ENCODE results near the gene ALDOC.
"Not testable (repeated sequence)": the region's sequence is repeated elsewhere in the genome, so short reads cannot be mapped to it uniquely, and the experiment has no call there.

Gene ALDOC

GRCh38 chr17:28610376-28610775 lies 33.7 kb upstream of the ALDOC start:
- ChIA-PET CTCF (interaction anchor here (0.9 to 7.2 kb wide), 10 partner anchors 9 to 116 kb away, joined by 3 to 100 read pairs (median 5); partner anchors contain the start of gene BLTP2), POLR2A (interaction anchor here (1.1 to 1.3 kb wide), 2 partner anchors 11 to 62 kb away, joined by 3 to 5 read pairs; no protein-coding TSS in a partner anchor)
- no peak for DNase-seq (ENCODE audit: low read depth, low spot score)
- H3K4me3 ChIP-seq (ENCODE audit: low read depth, low read length), result no peak overlapping the region
- no peak for TF ChIP-seq CTCF (IDR thresholded peaks at IDR 0.05; ENCODE audit: insufficient read depth, low read length, missing control alignments)

DNA sequence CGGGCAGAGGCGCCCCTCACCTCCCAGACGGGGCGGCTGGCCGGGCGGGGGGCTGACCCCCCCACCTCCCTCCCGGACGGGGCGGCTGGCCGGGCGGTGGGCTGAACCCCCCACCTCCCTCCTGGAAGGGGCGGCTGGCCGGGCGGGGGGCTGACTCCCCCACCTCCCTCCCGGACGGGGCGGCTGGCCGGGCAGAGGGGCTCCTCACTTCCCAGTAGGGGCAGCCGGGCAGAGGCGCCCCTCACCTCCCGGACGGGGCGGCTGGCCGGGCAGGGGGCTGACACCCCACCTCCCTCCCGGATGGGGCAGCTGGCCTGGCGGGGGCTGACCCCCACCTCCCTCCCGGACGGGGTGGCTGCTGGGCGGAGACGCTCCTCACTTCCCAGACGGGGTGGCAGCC lies 27.3 kb upstream of the ALDOC start:
- DNase-seq (ENCODE audit: low read depth, low spot score); H3K4me3 ChIP-seq (ENCODE audit: low read depth, low read length); POLR2A ChIA-PET: not testable (repeated sequence)
- CTCF ChIA-PET, result interaction anchor here (0.6 kb wide), 1 partner anchor 9 kb away, joined by 3 read pairs; no protein-coding TSS in a partner anchor

DNA sequence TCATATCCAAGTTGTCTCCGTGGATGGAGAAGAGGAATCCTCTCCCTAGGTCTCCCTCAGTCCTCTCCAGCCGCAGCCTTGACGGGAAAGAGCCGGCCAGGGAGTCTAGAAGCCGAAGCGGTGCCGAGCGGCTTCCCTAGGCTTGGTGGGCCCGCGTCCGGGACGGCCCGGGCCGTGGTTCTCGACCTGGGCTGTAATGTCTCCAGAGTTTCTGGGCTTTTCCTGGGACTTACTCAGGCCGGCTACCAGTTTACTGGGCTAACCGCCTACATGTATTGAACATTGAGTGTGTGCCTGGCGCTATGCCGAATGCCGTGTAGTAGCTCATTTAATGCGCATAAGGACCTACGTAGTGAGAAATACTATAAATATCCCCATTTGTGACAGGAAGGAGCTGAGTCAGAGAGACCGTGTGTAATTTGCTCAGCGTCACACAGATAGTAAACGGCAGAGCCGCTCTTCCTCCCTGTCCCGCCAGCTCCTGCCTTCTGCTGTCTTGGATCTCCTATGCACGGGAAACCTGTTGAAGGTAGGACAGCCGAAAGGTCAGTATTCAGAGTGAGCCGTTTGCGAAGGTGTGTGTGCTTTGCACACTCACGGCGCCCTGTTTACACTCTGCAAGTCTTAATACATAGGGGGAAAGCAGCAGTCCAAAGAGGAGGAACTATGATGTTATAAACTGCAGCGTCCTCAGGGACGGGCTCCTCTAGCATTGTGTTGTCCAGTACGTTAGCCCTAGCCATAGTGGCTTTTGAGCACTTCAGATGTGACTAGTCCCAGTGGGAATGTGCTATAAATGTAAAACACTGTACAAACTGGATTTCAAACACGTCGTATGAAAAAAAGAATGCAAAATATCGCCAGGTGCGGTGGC lies 22.9 kb upstream of the ALDOC start:
- CTCF ChIA-PET, result interaction anchor here (1.5 to 2.3 kb wide), 3 partner anchors 10 to 105 kb away, joined by 5 to 9 read pairs (median 6); no protein-coding TSS in a partner anchor
- TF ChIP-seq CTCF (IDR thresholded peaks at IDR 0.05; ENCODE audit: insufficient read depth, low read length, missing control alignments), result no peak
- peak; percentile 63 for DNase-seq (ENCODE audit: low read depth, low spot score)
- peak overlapping the region; percentile 83 for H3K4me3 ChIP-seq (ENCODE audit: low read depth, low read length)
- POLR2A ChIA-PET, result interaction anchor here (1.0 to 1.2 kb wide), 2 partner anchors 12 to 29 kb away, joined by 3 read pairs; no protein-coding TSS in a partner anchor

GRCh38 chr17:28598799-28599310 lies 22.2 kb upstream of the ALDOC start, which contains the start of gene SPAG5:
Gene SPAG5, minus strand, starts transcription at chr17:28599025. Its CDS starts 79 bp downstream, at chr17:28598946.
- CTCF ChIA-PET, result interaction anchor here (1.0 to 2.3 kb wide), 4 partner anchors 9 to 104 kb away, joined by 3 to 9 read pairs (median 6); no protein-coding TSS in a partner anchor
- peak within 1 kb of the TSS; percentile 83 for H3K4me3 ChIP-seq (ENCODE audit: low read depth, low read length)
- DNase-seq (ENCODE audit: low read depth, low spot score), result peak; percentile 29
- no peak for TF ChIP-seq CTCF (IDR thresholded peaks at IDR 0.05; ENCODE audit: insufficient read depth, low read length, missing control alignments)
- POLR2A ChIA-PET, result interaction anchor here (1.0 to 1.2 kb wide), 2 partner anchors 13 to 28 kb away, joined by 3 read pairs; no protein-coding TSS in a partner anchor

- peak overlapping the region; percentile 83 for H3K4me3 ChIP-seq (ENCODE audit: low read depth, low read length)
- POLR2A ChIA-PET, result interaction anchor here (1.2 to 1.3 kb wide), 2 partner anchors 9 to 28 kb away, joined by 3 to 6 read pairs; no protein-coding TSS in a partner anchor
- DNase-seq (ENCODE audit: low read depth, low spot score), result no peak
- TF ChIP-seq CTCF (IDR thresholded peaks at IDR 0.05; ENCODE audit: insufficient read depth, low read length, missing control alignments), result no peak
- CTCF ChIA-PET, result interaction anchor here (1.0 to 2.3 kb wide), 3 partner anchors 9 to 104 kb away, joined by 3 to 9 read pairs (median 6); no protein-coding TSS in a partner anchor
These were observed 21.7 kb upstream of the ALDOC start for GRCh38 chr17:28598389-28598788.

- TF ChIP-seq CTCF (IDR thresholded peaks at IDR 0.05; ENCODE audit: insufficient read depth, low read length, missing control alignments), result no peak
- CTCF ChIA-PET, result interaction anchor here (1.0 to 2.3 kb wide), 2 partner anchors 8 to 103 kb away, joined by 3 to 9 read pairs; no protein-coding TSS in a partner anchor
- peak overlapping the region; percentile 83 for H3K4me3 ChIP-seq (ENCODE audit: low read depth, low read length)
- POLR2A ChIA-PET, result interaction anchor here (1.2 to 1.3 kb wide), 2 partner anchors 9 to 27 kb away, joined by 3 to 6 read pairs; no protein-coding TSS in a partner anchor
- DNase-seq (ENCODE audit: low read depth, low spot score), result no peak
These were observed 21.1 kb upstream of the ALDOC start for GRCh38 chr17:28597606-28598383.
